Measurements from ENCODE around the gene CHRND.

DNA sequence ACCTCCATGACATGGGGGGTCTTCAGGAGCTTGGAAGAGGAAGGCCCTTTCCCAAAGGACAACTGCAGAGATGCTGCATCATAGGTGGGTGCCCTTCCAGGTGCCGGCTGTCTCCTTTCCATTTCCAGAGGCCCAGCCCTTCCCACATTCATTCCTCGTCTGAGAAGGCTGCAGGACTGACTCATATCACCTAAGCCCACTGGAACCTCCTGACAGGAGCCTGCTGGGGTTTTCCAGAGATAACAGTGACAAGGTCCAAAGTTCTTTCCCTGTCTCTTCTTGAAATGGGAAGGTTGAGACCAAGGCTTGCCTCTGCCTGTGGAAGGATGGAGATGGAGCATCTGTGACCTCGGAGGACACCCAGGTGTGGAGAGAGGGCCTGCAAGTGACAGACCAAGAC, 9.4 kb upstream of the CHRND start:
- TF ChIP-seq, protein P1, sequence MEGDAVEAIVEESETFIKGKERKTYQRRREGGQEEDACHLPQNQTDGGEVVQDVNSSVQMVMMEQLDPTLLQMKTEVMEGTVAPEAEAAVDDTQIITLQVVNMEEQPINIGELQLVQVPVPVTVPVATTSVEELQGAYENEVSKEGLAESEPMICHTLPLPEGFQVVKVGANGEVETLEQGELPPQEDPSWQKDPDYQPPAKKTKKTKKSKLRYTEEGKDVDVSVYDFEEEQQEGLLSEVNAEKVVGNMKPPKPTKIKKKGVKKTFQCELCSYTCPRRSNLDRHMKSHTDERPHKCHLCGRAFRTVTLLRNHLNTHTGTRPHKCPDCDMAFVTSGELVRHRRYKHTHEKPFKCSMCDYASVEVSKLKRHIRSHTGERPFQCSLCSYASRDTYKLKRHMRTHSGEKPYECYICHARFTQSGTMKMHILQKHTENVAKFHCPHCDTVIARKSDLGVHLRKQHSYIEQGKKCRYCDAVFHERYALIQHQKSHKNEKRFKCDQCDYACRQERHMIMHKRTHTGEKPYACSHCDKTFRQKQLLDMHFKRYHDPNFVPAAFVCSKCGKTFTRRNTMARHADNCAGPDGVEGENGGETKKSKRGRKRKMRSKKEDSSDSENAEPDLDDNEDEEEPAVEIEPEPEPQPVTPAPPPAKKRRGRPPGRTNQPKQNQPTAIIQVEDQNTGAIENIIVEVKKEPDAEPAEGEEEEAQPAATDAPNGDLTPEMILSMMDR (conservative IDR thresholded peaks at IDR 0.05) = no peak
- no peak for TF ChIP-seq ZFX (IDR thresholded peaks at IDR 0.05)
